HEK293T (cell line): ENCODE measurements around the gene TUBA1A.

ENCODE experiments used
- ELF4 ChIP-seq: fragments of 450-650 bp; IDR thresholded peaks from 2 replicates; pipeline ENCODE4 v1.6.1; 2017; ENCODE audit warnings: antibody characterized with exemption
- FOXA1 ChIP-seq: fragments of 450-650 bp; IDR thresholded peaks from 2 replicates; pipeline ENCODE4 v1.6.1; 2016; ENCODE audit warnings: mild to moderate bottlenecking
- FOXK2 ChIP-seq: fragments of 450-650 bp; IDR thresholded peaks from 2 replicates; pipeline ENCODE4 v1.6.1; 2016; ENCODE audit warnings: mild to moderate bottlenecking
- L3MBTL2 ChIP-seq: fragments of 450-650 bp; conservative IDR thresholded peaks from 2 replicates; pipeline ENCODE4 v1.6.1; 2016; ENCODE audit warnings: mild to moderate bottlenecking
- LEF1 ChIP-seq: fragments of 450-650 bp; IDR thresholded peaks from 2 replicates; pipeline ENCODE4 v1.6.1; 2017; ENCODE audit warnings: mild to moderate bottlenecking, borderline replicate concordance
- SP1 ChIP-seq: fragments of 450-650 bp; IDR thresholded peaks from 2 replicates; pipeline ENCODE4 v1.6.1; 2017
- SUZ12 ChIP-seq: fragments of 450-650 bp; IDR thresholded peaks from 2 replicates; pipeline ENCODE4 v1.6.1; 2016; ENCODE audit warnings: mild to moderate bottlenecking
- TARDBP ChIP-seq: fragments of 450-650 bp; IDR thresholded peaks from 2 replicates; pipeline ENCODE4 v1.6.1; 2016

DNA sequence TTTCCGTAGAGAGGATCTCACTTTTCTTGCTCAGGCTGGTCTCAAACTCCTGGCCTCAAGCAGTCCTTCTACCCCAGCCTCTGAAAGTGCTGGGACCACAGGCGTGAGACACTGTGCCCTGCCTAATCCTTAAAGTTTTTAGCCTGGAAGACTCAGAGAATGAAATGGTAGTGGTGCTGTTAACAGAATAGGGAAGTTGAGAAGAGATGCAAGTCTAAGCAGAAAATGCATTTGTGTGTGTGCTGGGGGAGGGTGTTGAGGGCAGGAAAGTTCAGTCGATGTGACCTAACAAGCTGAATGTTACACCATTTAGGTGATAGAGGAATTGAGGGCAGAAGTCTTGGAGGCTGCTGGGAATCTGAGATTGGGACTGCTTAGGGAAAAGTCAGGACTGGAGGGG lies 6.9 kb upstream of the TUBA1A start:
- no peak for TF ChIP-seq L3MBTL2
- no peak for TF ChIP-seq SP1
- TF ChIP-seq ELF4, result no peak
- TF ChIP-seq TARDBP, result no peak
- TF ChIP-seq SUZ12, result no peak
- no peak for TF ChIP-seq FOXA1
- TF ChIP-seq LEF1, result no peak
- TF ChIP-seq FOXK2, result no peak
